Activated T-cell treated with anti-CD3 and anti-CD28 coated beads, Interleukin-2, amount 50 U/mL, for 4 hours (primary cell): ENCODE data around the gene ZMIZ1. TPM values are rescaled to one million over a fixed set of nuclear protein-coding genes. Genes with fewer than 3 reads are reported as not detected.

Experiments used
- ATAC-seq, 2 donors: fragments of 200-7000 bp; cut with Tn5 transposase; one replicate each; pipeline ENCODE4 v1.10.0; 2021
- DNase-seq: peaks from one replicate; pipeline ENCODE4 v3.0.0-alpha.2; 2020
- H3K27me3 Mint-ChIP-seq: one replicate; pipeline ENCODE4 v1.8.0; 2021; ENCODE audit warnings: low read depth, mixed read lengths
- H3K36me3 Mint-ChIP-seq: one replicate; pipeline ENCODE4 v1.8.0; 2022; ENCODE audit warnings: mixed read lengths; ENCODE audit not compliant: insufficient read depth
- H3K4me1 Mint-ChIP-seq: one replicate; pipeline ENCODE4 v1.8.0; 2021; ENCODE audit warnings: low read depth, mixed read lengths
- H3K4me3 Mint-ChIP-seq: one replicate; pipeline ENCODE4 v1.8.0; 2021; ENCODE audit warnings: mild to moderate bottlenecking, moderate library complexity, mixed read lengths
- H3K9me3 Mint-ChIP-seq: one replicate; pipeline ENCODE4 v1.8.0; 2021; ENCODE audit warnings: mixed read lengths
- total RNA-seq, 3 donors: library from RNA; stranded (reverse); gene quantifications; one replicate each; pipeline ENCODE4 v1.2.1, GENCODE V29; 2021

The ZMIZ1 gene
- total RNA-seq, 3 donors from 2014 or later = 17.7 to 21.0 (median 18.0) TPM

DNA sequence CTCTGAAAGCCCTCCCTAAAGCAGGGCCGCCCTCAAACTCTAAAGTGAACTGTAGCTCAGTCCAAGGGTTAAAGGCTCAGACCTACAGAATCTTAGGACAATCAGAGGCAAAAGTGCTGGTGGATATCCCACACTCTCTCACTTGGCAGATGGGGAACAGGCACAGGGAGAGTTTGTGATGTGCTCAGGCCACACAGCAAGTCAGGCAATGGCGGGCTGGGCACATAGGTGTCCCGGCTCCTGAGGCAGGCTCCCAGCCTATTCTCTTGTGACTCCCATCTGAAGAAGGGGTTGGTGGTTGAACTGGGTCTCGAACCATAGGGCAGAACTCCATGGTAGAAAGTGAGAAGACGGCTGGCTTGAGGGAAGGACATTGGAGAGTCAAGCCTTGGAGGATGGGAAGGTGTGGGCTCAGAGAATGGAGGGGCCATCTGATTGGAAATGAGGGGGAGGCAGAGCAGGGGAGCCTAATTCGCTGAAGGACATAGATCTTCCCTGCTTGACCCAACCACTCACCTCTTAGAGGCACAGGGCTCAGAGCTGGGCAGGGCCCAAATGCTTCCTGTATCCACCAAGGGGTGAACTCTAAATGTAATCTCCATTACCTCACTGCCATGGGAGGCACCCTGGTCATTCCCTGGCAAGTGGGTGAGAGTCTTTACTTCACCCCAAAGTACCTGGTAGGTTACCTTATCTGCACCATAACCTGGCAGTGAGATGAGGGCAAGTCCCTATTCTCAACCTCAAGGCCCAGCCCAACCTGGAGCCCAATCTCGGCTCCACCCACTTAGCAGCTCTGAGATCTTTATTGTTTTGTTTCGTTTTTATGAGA lies 4.9 kb upstream of the ZMIZ1 start:
- DNase-seq (no peak), ATAC-seq (no peak)
- Mint-ChIP-seq H3K4me1 (peaks cover 47% of the 10 kb centered on the region), H3K4me3 (no peak overlapping the region), H3K27me3 (no peaks in the 10 kb centered on the region), H3K36me3 (no peaks in the 10 kb centered on the region), H3K9me3 (no peaks in the 10 kb centered on the region)

- H3K9me3 Mint-ChIP-seq = no peaks in the 10 kb centered on the region
- ATAC-seq (no peak), DNase-seq (no peak)
- no peaks in the 10 kb centered on the region for H3K36me3 Mint-ChIP-seq
- no peaks in the 10 kb centered on the region for H3K27me3 Mint-ChIP-seq
- peaks cover 50% of the 10 kb centered on the region for H3K4me1 Mint-ChIP-seq
- no peak overlapping the region for H3K4me3 Mint-ChIP-seq
Observed at GRCh38 chr10:79065091-79065551, 3.6 kb upstream of the ZMIZ1 start.

DNA sequence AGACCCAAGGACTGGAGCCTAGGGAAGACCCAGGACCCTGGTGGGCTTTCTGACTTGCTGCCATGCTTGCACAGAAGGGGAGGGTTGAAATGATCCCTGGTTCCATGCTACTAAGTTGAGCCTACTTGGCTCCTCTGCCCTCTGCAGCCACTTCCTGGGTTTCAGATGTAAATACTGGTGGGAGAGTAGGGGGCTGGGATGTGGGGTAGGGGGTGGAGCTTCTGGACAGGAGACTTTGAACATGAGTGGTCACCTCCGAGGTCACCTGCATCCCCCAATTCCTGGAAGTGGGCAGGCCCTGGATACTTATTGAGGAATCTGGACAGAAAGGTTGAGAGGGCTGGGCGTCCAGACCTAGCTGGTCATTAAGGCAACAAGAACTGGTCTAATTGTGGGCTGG lies 2.9 kb upstream of the ZMIZ1 start:
- no peaks in the 10 kb centered on the region for H3K27me3 Mint-ChIP-seq
- H3K36me3 Mint-ChIP-seq = no peaks in the 10 kb centered on the region
- ATAC-seq (no peak), DNase-seq (no peak)
- H3K4me1 Mint-ChIP-seq = peaks cover 51% of the 10 kb centered on the region
- no peaks in the 10 kb centered on the region for H3K9me3 Mint-ChIP-seq
- H3K4me3 Mint-ChIP-seq = peak overlapping the region; percentile 65

DNA sequence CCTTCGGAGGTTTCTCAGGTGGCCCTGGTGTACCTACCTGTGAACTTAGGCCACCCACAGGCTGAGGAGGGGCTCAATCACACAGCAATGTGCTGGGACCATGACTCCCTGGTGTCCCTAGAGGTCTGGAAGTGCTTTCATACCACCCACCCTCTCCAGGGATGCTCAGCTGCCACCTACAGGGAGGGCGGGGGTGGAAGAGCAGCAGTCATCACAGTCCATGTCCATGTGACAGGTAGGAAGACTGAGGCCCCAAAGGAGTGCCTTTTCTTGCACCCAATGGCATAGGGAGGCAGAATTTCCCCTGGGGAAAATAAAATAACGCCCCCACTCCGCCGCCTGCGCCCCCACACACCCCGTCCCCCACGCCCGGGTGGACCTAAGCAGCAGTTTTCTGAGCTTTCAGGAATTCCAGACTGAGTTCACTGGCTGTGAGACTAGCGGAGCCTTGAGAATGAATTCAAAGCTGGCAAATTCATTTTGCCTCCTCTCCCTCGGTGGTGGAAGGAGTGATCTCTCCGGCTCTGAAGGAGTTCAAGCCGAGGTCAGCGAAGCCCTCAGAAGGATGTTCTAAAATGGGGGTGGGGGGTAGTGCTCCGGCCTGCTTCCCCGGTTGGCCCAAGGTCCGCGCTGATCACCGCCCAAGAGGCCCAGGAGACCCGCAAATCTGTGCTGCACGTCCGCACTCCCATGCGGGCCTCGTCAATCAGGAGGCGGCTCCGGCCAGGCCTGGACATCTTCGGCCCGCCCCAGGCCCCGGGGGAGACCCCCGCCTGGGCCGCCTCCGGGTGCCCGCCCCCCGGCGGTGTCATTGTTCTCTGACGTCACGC lies 2.1 kb upstream of the ZMIZ1 start:
- Mint-ChIP-seq H3K9me3 (no peaks in the 10 kb centered on the region), H3K27me3 (no peaks in the 10 kb centered on the region), H3K36me3 (no peaks in the 10 kb centered on the region), H3K4me3 (peak overlapping the region; percentile 65), H3K4me1 (peaks cover 58% of the 10 kb centered on the region)
- DNase-seq (no peak), ATAC-seq (no peak)

DNA sequence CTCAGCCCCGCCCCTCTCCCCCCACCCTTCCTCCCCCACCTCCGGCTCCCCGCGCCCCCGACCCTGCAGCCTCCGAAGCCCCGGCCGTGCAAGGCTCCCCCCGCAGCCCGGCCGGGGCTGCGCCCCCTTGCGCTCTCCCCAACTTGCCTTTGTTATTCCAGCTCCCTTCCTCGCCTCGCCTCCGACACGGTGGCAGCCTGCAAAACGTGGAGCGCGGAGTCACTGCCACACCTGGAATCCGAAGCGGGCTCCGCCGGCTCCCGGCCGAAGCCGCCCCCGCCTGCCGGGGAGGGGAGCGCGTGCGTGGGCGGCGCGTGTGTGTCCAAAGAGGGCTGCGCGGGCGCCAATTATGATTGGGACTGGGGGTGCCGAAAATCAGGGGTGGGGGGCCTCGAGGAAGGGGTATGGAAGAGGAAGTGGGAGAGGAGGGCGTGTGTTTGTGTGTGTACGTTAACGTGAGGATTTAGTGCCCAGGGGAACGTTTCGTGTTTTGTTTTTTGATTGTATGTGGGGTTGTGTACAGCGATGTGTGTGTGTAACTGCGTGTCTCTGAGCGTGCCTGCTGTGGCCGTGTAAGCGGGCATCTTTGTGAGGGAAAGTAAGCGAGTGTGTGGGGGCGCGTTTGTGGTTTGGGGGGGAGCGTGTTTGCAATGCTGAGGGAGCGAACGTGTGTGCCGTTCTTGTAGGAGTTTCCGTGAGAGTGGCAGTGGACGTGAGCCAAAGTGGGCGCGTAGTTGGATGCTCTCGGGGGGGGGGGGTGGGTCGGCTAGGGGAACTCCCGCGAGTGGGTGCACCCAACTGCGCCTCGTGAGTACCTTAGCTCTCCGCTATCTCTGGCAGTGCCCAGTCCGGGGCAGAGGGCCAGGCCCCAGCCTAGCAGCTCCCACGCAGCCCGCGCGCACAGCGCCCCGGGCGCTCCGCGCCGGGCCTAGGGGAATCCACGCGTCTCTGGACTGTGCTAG lies 1.2 kb upstream of the ZMIZ1 start:
- Mint-ChIP-seq H3K4me3 (peak overlapping the region; percentile 94), H3K36me3 (no peaks in the 10 kb centered on the region), H3K9me3 (no peaks in the 10 kb centered on the region), H3K4me1 (peaks cover 65% of the 10 kb centered on the region), H3K27me3 (no peaks in the 10 kb centered on the region)
- ATAC-seq = peak; percentile 12 to 15
- DNase-seq = peak; percentile 78

GRCh38 chr10:79068203-79068561 lies 584 bp upstream of the ZMIZ1 start:
- Mint-ChIP-seq H3K36me3 (no peaks in the 10 kb centered on the region), H3K9me3 (no peaks in the 10 kb centered on the region), H3K4me3 (peak overlapping the region; percentile 84), H3K4me1 (peaks cover 64% of the 10 kb centered on the region), H3K27me3 (no peaks in the 10 kb centered on the region)
- DNase-seq (peak; percentile 18), ATAC-seq (peak; percentile 6 to 7)

GRCh38 chr10:79069325-79070080 lies 737 bp downstream of the ZMIZ1 start:
- H3K36me3 Mint-ChIP-seq = no peaks in the 10 kb centered on the region
- H3K4me1 Mint-ChIP-seq = peaks cover 55% of the 10 kb centered on the region

GRCh38 chr10:79070081-79070605 lies 1.4 kb downstream of the ZMIZ1 start:
- no peak for ATAC-seq
- peaks cover 48% of the 10 kb centered on the region for H3K4me1 Mint-ChIP-seq
- no peaks in the 10 kb centered on the region for H3K27me3 Mint-ChIP-seq
- H3K4me3 Mint-ChIP-seq = peak overlapping the region; percentile 91
- H3K36me3 Mint-ChIP-seq = no peaks in the 10 kb centered on the region
- no peaks in the 10 kb centered on the region for H3K9me3 Mint-ChIP-seq
- no peak for DNase-seq

More at GRCh38 chr10:79069325-79070080, 737 bp downstream of the ZMIZ1 start:
- DNase-seq (peak; percentile 42), ATAC-seq (peak; percentile 11 to 15)
- H3K9me3 Mint-ChIP-seq = no peaks in the 10 kb centered on the region
- H3K27me3 Mint-ChIP-seq = no peaks in the 10 kb centered on the region
- H3K4me3 Mint-ChIP-seq = peak overlapping the region; percentile 91

GRCh38 chr10:79070606-79071395 lies 2.0 kb downstream of the ZMIZ1 start:
- no peaks in the 10 kb centered on the region for H3K27me3 Mint-ChIP-seq
- no peaks in the 10 kb centered on the region for H3K36me3 Mint-ChIP-seq
- DNase-seq (no peak), ATAC-seq (no peak)
- H3K9me3 Mint-ChIP-seq = no peaks in the 10 kb centered on the region
- peaks cover 45% of the 10 kb centered on the region for H3K4me1 Mint-ChIP-seq
- H3K4me3 Mint-ChIP-seq = peak overlapping the region; percentile 80

- no peaks in the 10 kb centered on the region for H3K36me3 Mint-ChIP-seq
- H3K4me3 Mint-ChIP-seq = peak overlapping the region; percentile 80
- no peaks in the 10 kb centered on the region for H3K9me3 Mint-ChIP-seq
- DNase-seq (no peak), ATAC-seq (no peak)
- no peaks in the 10 kb centered on the region for H3K27me3 Mint-ChIP-seq
- H3K4me1 Mint-ChIP-seq = peaks cover 46% of the 10 kb centered on the region
Observed at GRCh38 chr10:79071396-79071923, 2.7 kb downstream of the ZMIZ1 start.

GRCh38 chr10:79072041-79072441 lies 3.3 kb downstream of the ZMIZ1 start:
- H3K27me3 Mint-ChIP-seq = no peaks in the 10 kb centered on the region
- H3K4me1 Mint-ChIP-seq = peaks cover 43% of the 10 kb centered on the region
- ATAC-seq (no peak), DNase-seq (no peak)
- no peaks in the 10 kb centered on the region for H3K9me3 Mint-ChIP-seq
- peak overlapping the region; percentile 54 for H3K4me3 Mint-ChIP-seq
- no peaks in the 10 kb centered on the region for H3K36me3 Mint-ChIP-seq

DNA sequence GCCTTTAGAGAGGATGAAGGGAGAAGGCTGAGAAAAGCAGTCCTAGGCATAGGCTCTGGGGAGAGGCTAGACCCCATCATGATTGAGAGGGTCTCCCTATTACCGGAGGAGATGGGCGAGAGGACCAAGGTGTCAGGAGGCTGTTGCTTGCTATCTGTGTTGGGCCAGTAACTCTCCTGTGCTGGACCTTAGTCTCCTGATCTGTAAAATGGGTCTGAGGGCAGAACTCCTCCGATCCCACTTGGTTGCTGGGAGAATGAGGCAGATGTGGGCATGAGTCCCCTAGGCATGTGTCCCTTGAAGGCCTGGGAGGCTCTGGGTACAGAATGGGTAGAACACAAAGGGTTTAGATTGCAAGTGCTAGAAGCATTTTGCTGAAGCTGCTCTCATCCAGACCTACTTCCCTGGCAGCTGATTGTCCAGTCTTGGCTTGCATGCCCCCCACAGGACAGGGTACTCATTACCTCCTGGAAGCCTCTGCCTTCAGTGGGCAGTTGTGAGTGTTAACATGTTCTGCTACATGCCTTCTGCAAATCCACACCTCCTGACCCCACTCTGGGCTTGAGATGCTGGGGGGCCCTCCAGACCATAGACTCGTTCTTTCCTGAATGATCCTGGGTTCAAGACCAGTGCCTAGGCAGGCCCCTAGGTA lies 4.4 kb downstream of the ZMIZ1 start:
- Mint-ChIP-seq H3K27me3 (no peaks in the 10 kb centered on the region), H3K4me1 (peaks cover 40% of the 10 kb centered on the region), H3K4me3 (no peak overlapping the region), H3K9me3 (no peaks in the 10 kb centered on the region), H3K36me3 (no peaks in the 10 kb centered on the region)
- DNase-seq (no peak), ATAC-seq (no peak)
